ENCODE results near the gene HS3ST4.

DNA sequence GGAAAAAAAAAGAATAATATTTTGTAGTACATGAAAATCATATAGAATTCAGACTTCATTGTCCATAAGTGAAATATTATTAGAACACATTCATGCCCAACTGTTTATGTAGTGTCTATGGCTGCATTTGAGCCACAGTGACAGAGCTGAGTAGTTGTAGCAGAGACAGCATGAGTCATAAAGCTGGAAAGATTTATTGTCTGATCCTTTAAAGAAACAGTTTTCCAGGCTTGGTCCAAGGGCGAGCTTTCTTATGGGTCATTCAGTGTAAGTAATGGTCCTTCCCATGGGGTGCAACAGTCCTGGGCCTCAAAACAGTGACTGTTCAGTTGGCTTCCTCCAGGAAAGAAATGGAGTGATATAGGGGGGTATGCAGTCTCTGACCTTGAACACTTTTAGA, 260.2 kb downstream of the HS3ST4 start:
- TF ChIP-seq EP300 (IDR thresholded peaks at IDR 0.05) (no peak), POLR2AphosphoS5 (IDR thresholded peaks at IDR 0.05) (no peak), POLR2A (IDR thresholded peaks at IDR 0.05) (no peak)
- TF ChIP-seq, protein P1, sequence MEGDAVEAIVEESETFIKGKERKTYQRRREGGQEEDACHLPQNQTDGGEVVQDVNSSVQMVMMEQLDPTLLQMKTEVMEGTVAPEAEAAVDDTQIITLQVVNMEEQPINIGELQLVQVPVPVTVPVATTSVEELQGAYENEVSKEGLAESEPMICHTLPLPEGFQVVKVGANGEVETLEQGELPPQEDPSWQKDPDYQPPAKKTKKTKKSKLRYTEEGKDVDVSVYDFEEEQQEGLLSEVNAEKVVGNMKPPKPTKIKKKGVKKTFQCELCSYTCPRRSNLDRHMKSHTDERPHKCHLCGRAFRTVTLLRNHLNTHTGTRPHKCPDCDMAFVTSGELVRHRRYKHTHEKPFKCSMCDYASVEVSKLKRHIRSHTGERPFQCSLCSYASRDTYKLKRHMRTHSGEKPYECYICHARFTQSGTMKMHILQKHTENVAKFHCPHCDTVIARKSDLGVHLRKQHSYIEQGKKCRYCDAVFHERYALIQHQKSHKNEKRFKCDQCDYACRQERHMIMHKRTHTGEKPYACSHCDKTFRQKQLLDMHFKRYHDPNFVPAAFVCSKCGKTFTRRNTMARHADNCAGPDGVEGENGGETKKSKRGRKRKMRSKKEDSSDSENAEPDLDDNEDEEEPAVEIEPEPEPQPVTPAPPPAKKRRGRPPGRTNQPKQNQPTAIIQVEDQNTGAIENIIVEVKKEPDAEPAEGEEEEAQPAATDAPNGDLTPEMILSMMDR (IDR thresholded peaks at IDR 0.05): no peak
